Keratinocyte (primary cell): ENCODE data around the gene CELF2. TPM values are rescaled to one million over a fixed set of nuclear protein-coding genes. Genes with fewer than 3 reads are reported as not detected.

Experiments used
- DNase-seq: peaks from one replicate; pipeline ENCODE4 v3.0.0-alpha.2; 2011; ENCODE audit warnings: low read depth, missing footprints, low spot score
- FAIRE-seq: peaks from 2 replicates; lab custom pipeline; 2011; peaks lifted over from hg19 to GRCh38; lab: Jason Lieb, UNC
- H2AFZ ChIP-seq: 2 replicates; pipeline ENCODE4 v1.6.0; 2012; ENCODE audit warnings: low read length, control low read depth, inconsistent platforms; ENCODE audit not compliant: control insufficient read depth
- H3K27ac ChIP-seq: 2 replicates; pipeline ENCODE4 v1.5.1; 2011; ENCODE audit warnings: low read length; ENCODE audit not compliant: control insufficient read depth, insufficient read depth
- H3K27me3 ChIP-seq: 3 replicates; pipeline ENCODE4 v1.6.0; 2011; ENCODE audit warnings: low read length; ENCODE audit not compliant: control insufficient read depth, insufficient read depth; ENCODE audit errors: extremely low read depth
- H3K36me3 ChIP-seq, 2 experiments: 2 replicates in 1 of 2; 3 replicates in 1 of 2; pipeline ENCODE4 v1.5.1; 2011; ENCODE audit warnings: low read length in 2 of 2, mild to moderate bottlenecking in 1 of 2; ENCODE audit not compliant: control insufficient read depth in 2 of 2, insufficient read depth in 2 of 2; ENCODE audit errors: extremely low read depth in 1 of 2
- H3K4me1 ChIP-seq: 3 replicates; pipeline ENCODE4 v1.5.1; 2011; ENCODE audit warnings: low read length; ENCODE audit not compliant: control insufficient read depth, insufficient read depth; ENCODE audit errors: extremely low read depth
- H3K4me2 ChIP-seq: 3 replicates; pipeline ENCODE4 v1.6.0; 2011; ENCODE audit warnings: low read depth, low read length; ENCODE audit not compliant: control insufficient read depth, insufficient read depth; ENCODE audit errors: extremely low read depth
- H3K4me3 ChIP-seq, 3 experiments: fragments of 200-600 bp in 1 of 3; sonication (generic) in 1 of 3; 2 replicates in 2 of 3; 3 replicates in 1 of 3; pipeline ENCODE4 v1.5.1; 2011 to 2016; ENCODE audit warnings: low read length in 3 of 3, mild to moderate bottlenecking in 3 of 3, control low read depth in 2 of 3, inconsistent platforms in 1 of 3, low read depth in 1 of 3, mixed read lengths in 1 of 3, mixed run types in 1 of 3, moderate library complexity in 1 of 3; ENCODE audit not compliant: control insufficient read depth in 2 of 3, insufficient read depth in 2 of 3; ENCODE audit errors: extremely low read depth in 1 of 3
- H3K79me2 ChIP-seq: 2 replicates; pipeline ENCODE4 v1.6.0; 2012; ENCODE audit warnings: low read length; ENCODE audit not compliant: control insufficient read depth, insufficient read depth
- H3K9ac ChIP-seq: 3 replicates; pipeline ENCODE4 v1.6.0; 2011; ENCODE audit warnings: low read length; ENCODE audit not compliant: control insufficient read depth, insufficient read depth; ENCODE audit errors: extremely low read depth
- H3K9me1 ChIP-seq: 3 replicates; pipeline ENCODE4 v1.6.0; 2011; ENCODE audit warnings: low read length; ENCODE audit not compliant: control insufficient read depth, insufficient read depth; ENCODE audit errors: extremely low read depth
- H3K9me3 ChIP-seq: 2 replicates; pipeline ENCODE4 v1.5.1; 2012; ENCODE audit warnings: low read depth, low read length; ENCODE audit not compliant: control insufficient read depth
- H4K20me1 ChIP-seq: 3 replicates; pipeline ENCODE4 v1.6.0; 2011; ENCODE audit warnings: low read length; ENCODE audit not compliant: control insufficient read depth, insufficient read depth; ENCODE audit errors: extremely low read depth
- EZH2 ChIP-seq: IDR thresholded peaks from one replicate; pipeline ENCODE4 v1.6.1; 2012; ENCODE audit warnings: inconsistent platforms, mild to moderate bottlenecking, low read length, moderate library complexity
- dilution Hi-C: fragments of 300-500 bp; cut with MboI; formaldehyde crosslinking; loops from one replicate; pipeline ENCODE4 v1.7.0; 2020; ENCODE audit warnings: low sequenced_read_pairs; ENCODE audit not compliant: extremely low pct_ligation_motif_present
- polyA plus RNA-seq, 5 experiments: library from polyadenylated mRNA; depleted of rRNA in 3 of 5; stranded (reverse) in 3 of 5; stranded (forward) in 1 of 5; unstranded in 1 of 5; fragments of >200 nt; gene quantifications; 1 replicate in 1 of 5; 2 replicates in 3 of 5; 3 replicates in 1 of 5; pipeline versions ENCODE4 v1.2.1 to v1.2.3, GENCODE V29; 2011 to 2012; ENCODE audit warnings: missing spikeins in 2 of 5, low read depth in 1 of 5, low replicate concordance in 1 of 5
- TF ChIP-seq, protein P1 (sequence below), 3 experiments: IDR thresholded peaks in 1 of 3; conservative IDR thresholded peaks in 1 of 3; optimal IDR thresholded peaks in 1 of 3; 2 replicates in 2 of 3; 3 replicates in 1 of 3; pipeline versions ENCODE3 to v1.5.1; 2011; ENCODE audit warnings: low read length in 3 of 3, mild to moderate bottlenecking in 3 of 3, moderate library complexity in 2 of 3, control low read depth in 1 of 3, inconsistent platforms in 1 of 3; ENCODE audit not compliant: insufficient read depth in 2 of 3; ENCODE audit errors: extremely low read depth in 1 of 3

The CELF2 gene
- polyA plus RNA-seq, 1 donor (not counting 4 experiments of a cell fraction or from before 2014, with no cell fraction given): 9.8 TPM

- Histone ChIP-seq H3K4me1 (no peaks in the 10 kb centered on the region), H4K20me1 (no peaks in the 10 kb centered on the region), H3K4me3 (no peak overlapping the region), H3K9me3 (no peaks in the 10 kb centered on the region), H3K9me1 (no peaks in the 10 kb centered on the region), H3K27ac (no peak overlapping the region), H3K9ac (no peak overlapping the region), H3K27me3 (no peaks in the 10 kb centered on the region), H2AFZ (no peak overlapping the region), H3K79me2 (no peaks in the 10 kb centered on the region), H3K4me2 (no peak overlapping the region), H3K36me3 (no peaks in the 10 kb centered on the region)
- dilution Hi-C loops: no loop called here
- TF ChIP-seq, protein P1, sequence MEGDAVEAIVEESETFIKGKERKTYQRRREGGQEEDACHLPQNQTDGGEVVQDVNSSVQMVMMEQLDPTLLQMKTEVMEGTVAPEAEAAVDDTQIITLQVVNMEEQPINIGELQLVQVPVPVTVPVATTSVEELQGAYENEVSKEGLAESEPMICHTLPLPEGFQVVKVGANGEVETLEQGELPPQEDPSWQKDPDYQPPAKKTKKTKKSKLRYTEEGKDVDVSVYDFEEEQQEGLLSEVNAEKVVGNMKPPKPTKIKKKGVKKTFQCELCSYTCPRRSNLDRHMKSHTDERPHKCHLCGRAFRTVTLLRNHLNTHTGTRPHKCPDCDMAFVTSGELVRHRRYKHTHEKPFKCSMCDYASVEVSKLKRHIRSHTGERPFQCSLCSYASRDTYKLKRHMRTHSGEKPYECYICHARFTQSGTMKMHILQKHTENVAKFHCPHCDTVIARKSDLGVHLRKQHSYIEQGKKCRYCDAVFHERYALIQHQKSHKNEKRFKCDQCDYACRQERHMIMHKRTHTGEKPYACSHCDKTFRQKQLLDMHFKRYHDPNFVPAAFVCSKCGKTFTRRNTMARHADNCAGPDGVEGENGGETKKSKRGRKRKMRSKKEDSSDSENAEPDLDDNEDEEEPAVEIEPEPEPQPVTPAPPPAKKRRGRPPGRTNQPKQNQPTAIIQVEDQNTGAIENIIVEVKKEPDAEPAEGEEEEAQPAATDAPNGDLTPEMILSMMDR (optimal IDR thresholded peaks at IDR 0.05 in 1 of 3, IDR thresholded peaks at IDR 0.05 in 1 of 3, conservative IDR thresholded peaks at IDR 0.05 in 1 of 3; ENCODE audit: extremely low read depth in 1 of 3, insufficient read depth in 2 of 3, low read length in 3 of 3): no peak
- TF ChIP-seq EZH2: no peak
- FAIRE-seq (no peak), DNase-seq (no peak)
Observed at GRCh38 chr10:11080564-11080984, 62.9 kb downstream of the CELF2 start.

- no peak overlapping the region for H3K27ac ChIP-seq
- no peaks in the 10 kb centered on the region for H3K36me3 ChIP-seq
- dilution Hi-C loops: no loop called here
- DNase-seq (no peak), FAIRE-seq (no peak)
- TF ChIP-seq, protein P1 (optimal IDR thresholded peaks at IDR 0.05 in 1 of 3, IDR thresholded peaks at IDR 0.05 in 1 of 3, conservative IDR thresholded peaks at IDR 0.05 in 1 of 3; ENCODE audit: extremely low read depth in 1 of 3, insufficient read depth in 2 of 3, low read length in 3 of 3): no peak
- no peak for TF ChIP-seq EZH2
- no peaks in the 10 kb centered on the region for H3K27me3 ChIP-seq
- H3K4me1 ChIP-seq: no peaks in the 10 kb centered on the region
- H2AFZ ChIP-seq: no peak overlapping the region
- H3K9me3 ChIP-seq: no peaks in the 10 kb centered on the region
- no peaks in the 10 kb centered on the region for H4K20me1 ChIP-seq
- no peaks in the 10 kb centered on the region for H3K79me2 ChIP-seq
- no peak overlapping the region for H3K9ac ChIP-seq
- H3K4me3 ChIP-seq: no peak overlapping the region
- no peak overlapping the region for H3K4me2 ChIP-seq
- H3K9me1 ChIP-seq: no peaks in the 10 kb centered on the region
Observed at GRCh38 chr10:11081408-11081807, 63.7 kb downstream of the CELF2 start.
